HG02588 (cell line): ENCODE measurements around the gene TNFAIP8L1.

Experiments used
- ATAC-seq: cut with Tn5 transposase; IDR thresholded peaks from one replicate; pipeline ENCODE4 v1.9.1; 2021; ENCODE audit warnings: mild to moderate bottlenecking, moderate library complexity; ENCODE audit not compliant: unreplicated experiment

Gene TNFAIP8L1

DNA sequence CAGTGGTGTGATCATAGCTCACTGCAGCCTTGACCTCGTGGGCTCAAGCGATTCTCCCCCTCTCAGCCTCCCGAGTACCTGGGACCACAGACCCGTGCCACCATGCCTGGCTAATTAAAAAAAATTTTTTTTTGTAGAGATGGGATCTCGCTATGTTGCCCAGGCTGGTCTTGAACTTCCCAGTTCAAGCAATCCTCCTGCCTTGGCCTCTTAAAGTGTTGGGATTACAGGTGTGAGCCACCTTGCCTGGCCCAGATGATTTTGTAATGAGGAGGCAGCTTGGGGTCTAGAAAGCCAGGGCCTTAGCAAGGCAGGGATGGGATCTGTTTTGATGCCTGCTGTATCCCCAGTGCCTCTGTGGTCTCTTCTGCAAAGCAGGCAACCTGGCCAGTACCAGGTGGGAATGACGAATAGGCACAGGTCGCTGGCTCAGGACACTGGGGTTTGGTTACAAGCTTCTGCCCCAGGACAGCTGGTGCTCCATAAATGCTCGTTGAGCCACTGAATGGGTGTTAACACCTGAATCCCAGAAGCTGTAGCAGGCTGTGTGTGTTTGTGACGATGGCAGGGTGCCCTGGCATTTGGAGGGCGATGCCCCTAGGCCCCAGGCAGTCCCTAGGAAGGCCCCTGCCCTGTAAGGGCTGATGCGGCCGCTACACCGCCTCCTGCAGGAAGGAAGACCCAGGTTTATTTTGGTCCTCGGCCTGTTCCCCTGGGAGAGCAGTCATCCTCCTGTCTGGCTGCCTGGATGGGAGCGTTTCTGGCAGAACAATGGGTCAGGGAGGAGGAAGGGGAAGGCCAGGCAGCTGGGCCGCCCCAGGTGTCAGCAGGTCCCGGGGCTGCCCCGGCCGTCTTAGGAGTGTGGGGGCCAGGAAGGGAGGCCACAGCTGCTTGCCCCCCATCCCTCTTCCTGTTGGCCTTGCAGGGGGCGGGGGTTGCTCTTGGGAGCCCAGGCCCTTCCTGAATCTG is 8.6 kb downstream of the TNFAIP8L1 start:
- no peak for ATAC-seq

DNA sequence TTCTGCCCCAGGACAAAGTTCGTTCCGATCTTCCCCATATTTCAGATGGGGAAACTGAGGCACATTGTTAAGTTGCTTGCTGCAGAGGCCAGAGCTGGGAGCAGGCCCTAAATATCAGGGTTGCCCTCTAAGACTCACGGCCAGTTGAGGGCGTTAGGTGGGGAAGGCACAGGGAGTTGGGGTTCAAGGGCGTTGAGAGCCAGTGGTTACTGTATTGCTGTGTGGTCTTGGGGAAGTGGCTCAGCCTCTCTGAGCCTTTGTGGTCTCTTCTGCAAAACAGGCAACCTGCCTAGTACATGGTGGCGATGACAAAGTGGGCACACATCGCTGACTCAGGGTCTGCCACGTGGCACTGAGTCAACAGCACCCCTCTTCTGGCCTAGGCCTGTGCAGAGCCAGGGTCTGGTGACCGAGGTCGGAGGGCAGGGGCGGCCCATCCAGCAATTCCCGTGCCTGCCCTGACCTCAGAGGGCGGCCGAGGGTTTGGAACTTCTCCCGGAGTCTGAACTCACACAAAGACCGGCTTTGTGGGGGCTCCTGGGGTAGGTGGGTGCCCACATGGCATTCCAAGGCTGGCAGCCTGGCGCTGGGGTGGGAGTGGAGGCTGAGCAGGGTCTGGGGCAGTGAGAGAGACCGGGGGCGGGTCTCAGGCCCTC is 10.2 kb downstream of the TNFAIP8L1 start:
- no peak for ATAC-seq

DNA sequence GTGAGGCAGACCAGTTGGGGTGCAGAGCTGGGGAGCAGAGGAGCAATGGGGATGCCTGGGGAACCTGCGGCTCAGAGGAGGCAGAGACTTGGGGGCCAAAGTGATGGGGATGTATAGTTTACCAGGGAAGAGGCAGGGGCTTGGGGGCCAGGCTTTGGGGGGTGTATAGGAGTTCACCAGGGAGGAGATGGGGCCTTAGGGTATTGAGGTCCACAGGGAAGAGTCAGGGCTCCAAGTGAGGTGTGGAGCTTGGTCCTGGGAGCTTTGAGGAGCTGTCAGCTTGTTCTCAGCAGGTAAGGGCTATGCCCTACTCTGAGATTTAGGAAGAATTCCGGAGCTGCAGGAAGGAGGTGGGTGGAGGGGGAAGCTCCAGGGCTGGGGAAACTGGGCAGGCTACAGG is 10.8 kb downstream of the TNFAIP8L1 start:
- no peak for ATAC-seq

DNA sequence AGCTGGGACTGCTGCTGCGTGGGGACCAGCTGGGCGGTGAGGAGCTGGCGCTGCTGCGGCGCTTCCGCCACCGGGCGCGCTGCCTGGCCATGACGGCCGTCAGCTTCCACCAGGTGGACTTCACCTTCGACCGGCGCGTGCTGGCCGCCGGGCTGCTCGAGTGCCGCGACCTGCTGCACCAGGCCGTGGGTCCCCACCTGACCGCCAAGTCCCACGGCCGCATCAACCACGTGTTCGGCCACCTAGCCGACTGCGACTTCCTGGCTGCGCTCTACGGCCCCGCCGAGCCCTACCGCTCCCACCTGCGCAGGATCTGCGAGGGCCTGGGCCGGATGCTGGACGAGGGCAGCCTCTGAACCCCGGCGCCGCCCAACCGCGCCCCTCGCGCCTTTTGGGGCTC is 12.8 kb downstream of the TNFAIP8L1 start:
- no peak for ATAC-seq

DNA sequence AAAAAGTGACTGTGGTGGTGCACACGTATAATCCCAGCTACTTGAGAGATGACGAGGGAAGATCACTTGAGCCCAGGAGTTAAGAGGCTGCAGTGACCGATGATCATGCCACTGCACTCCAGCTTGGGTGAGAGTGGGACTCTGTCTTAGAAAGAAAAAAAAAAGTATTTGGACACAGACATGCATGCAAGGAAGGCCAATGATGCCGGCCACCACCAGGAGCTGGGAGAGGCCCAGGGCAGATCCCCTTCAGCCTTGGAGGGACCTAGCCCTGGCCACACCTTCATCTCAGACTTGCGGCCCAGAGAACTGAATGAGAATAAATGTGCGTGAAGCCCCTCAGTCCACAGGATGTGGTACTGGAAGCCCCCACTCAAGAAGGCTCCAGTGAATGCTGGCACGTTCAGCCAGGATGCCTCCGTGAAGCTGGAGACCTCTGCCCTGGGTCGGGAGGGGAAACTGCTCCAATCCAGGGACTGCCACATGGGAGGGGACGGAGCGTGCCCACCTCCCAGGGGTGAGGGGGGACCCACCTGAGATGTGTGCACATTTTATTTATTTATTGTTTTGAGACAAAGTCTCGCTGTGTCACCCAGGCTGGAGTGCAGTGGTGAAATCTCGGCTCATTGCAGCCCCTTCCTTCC is 14.6 kb downstream of the TNFAIP8L1 start:
- no peak for ATAC-seq

DNA sequence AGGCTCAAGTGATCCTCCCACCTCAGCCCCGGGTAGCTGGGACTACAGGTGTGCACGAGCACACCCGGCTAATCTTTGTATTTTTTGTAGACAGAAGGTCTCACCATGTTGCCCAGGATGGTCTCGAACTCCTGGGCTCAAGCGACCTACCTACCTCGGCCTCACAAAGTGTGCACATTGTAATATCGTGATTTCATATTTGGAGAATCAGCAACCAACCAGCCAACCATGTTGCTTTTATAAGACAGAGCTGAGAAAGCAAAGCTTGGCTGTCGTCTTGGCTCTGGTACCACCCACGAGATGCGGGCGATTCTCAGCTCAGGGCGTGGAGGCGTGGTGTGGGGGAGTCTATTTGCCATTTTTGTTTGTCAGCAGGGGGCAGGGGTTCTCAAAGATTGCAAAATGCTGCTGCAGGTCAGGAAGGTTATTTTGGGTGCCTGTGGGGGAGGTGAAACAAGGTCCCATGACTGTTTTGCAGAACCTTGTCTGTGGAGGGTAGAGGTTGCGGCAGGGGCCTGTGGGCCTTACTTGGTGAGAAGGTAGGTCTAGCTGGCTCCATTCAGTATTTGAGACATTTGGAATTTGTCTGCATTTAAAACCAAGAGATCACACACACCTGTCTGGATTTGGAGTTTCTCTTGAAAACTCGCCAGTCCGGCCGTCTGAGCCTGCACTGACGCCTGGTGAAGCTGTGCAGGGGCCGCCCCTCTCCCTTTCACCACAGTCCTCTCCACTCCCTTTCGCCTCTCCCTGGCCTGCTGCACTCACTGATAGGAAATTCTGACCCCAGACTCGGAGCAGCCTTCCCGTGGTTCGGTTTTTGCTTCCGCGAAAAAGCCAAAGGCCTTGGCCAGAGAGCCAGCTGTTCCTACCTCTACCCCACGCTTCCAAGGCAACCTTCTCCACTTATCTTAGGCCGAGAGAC is 15.4 kb downstream of the TNFAIP8L1 start:
- no peak for ATAC-seq

DNA sequence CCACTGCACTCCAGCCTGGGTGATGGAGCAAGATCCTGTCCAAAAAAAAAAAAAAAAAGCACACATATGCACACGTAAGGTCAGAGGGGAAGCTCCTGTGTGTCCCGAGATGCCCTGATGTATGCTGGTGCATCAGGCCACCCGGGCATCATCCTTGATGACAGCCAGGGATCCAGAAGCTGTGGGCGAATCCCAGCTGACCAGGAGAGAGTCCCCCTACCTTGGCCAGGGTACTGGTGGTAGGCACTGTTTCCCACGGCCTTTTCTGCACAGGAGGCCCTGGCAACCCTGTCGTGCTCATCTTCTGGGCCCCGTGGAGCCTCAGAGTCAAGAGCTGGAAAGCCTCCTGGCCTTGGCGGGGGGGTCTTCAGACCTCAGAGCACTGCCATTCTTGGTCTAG is 16.8 kb downstream of the TNFAIP8L1 start:
- no peak for ATAC-seq

DNA sequence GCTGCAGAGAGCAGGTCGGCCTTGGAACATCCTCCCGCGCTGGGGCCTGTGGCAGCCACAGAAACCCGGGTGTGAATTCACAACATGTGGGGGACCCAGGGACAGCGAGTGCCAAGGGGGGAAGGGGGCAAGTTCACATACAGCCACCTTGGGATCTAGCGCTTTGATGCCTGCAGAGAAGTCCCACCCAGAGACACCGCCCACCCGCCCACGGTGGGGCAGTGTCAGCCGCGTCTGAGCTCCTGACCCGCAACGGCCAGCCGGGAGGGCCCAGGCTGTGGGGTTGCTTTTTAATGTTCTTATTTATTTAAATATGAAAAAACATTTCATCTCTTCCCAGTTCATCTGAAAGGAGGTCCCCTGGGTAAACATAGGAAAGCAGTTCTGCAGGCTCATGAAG is 17.9 kb downstream of the TNFAIP8L1 start:
- ATAC-seq, result no peak

DNA sequence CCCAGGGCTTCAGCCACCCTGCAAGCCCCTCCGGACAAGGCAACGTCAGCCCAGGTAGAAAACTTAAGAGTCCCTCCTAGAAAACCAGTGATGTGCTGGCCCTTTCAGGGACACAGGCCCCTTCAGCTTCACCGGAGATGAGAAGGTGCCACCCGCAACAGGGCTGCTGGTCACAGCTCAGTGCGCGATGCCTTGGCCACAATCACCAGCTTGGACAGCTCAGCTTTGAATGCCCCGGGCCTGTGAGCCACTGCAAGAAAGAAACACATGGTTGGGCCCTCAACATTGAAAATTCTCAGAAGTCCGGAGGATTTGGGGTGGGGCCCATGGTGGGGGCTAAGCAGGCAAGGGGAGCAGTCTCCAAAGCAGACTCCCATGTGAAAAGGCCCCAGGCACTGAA is 18.5 kb downstream of the TNFAIP8L1 start:
- ATAC-seq, result no peak

DNA sequence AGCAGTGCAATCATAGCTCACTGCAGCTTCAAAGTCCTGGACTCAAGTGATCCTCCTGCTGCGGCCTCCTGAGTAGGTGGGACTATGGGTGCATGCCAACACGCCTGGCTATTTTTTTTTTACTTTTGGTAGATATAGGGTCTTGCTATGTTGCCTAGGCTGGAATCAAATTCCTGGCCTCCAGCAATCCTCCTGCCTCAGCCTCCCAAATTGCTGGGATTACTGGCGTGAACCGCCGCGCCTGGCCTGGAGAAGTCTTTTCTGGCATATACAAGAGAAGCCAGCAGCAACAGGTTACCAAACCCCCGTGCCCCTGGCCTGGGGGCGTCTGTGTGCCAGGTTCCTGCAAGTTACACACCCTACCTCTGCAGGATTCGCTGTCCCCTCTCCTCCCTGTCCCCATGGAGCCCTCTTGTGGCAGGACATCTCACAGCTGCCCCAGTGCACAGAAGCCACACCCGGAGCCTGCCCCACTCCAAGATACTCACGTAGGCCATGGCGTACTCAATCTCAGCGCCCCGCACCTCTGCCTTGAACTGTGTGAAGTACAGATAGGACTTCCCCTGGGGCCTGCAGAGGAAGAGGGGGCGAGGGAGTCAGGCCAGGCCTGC is 21.0 kb downstream of the TNFAIP8L1 start:
- no peak for ATAC-seq

DNA sequence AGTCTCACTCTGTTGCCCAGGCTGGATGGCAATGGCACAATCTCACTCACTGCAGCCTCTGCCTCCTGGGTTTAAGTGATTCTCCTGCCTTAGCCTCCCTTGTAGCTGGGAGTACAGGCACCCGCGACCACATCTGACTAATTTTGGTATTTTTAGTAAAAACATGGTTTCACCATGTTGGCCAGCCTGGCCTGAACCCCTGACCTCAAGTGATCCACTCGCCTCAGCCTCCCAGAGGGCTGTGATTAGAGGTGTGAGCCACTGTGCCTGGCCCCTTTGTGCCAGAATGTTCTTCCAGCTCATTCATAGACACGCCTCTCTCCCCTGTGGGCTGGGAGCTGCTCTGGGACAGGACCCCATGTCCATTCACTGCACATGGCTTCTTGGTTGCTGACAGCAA is 21.7 kb downstream of the TNFAIP8L1 start:
- ATAC-seq, result no peak

DNA sequence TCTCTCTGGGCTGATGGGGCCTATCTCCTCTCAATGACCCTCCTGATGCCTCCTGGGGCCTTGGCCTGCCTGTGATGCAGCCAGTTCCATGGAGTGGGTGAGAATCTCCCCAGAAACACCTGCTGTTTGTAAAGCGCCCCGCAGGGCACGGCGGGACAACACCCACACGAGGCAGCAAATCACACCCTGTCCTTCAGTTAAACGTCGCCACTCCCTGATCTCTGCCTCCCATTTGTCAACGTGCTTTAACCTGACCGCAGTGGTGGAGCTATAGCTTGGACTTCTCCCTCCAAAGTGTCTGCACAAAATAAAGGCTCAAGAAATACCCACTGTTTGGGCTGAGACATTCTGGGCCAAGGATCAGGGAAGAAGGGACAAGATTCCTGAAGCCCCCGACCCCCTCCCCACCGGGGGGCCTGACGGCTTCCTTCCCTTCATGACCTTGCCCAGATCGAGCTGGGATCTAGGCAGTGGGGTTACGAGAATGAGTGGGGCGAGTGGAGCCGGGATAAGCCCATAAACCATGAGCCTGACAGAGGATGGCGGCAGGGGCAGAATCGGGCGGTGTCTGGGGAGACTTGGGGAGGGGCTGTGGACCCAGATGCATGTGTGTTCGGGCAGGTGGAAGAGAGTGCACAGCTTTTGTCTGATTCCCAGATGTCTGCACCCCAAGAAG is 22.8 kb downstream of the TNFAIP8L1 start:
- no peak for ATAC-seq

DNA sequence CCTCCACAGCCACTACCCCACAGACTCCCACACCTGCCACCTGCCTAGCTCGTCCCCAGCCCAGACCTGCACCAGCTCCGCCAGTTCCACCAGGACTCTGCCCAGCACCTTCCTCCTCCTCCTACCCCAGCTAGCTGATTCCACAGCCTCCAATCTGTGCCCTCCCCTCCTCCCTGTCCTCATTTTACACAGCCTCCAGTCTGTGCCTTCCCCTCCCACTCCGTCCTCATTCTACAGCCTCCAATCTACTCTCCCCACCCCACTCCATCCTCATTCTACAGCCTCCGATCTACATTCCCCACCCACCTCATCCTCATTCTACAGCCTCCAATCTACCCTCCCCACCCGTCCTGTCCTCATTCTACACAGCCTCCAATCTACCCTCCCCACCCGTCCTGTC is 23.5 kb downstream of the TNFAIP8L1 start:
- ATAC-seq, result no peak

DNA sequence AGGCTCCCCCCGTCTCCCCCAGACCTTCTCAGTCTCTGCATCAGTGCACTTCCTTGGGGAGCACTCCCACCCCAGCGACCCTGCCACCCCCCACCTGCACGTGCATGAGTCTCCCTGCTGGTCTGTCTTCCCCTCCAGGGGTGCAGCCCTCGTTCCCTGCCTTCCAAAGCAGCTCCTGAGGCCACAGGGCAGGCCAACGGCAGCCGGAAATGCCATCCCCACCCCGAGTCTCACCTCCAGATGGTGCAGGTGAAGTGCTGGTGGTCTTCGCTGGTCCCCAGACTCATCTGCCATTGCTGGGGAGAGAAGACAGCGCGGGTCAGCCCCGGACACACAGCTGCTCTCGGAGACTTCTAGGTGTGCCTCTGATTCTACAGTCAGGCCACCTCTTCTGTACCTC is 25.3 kb downstream of the TNFAIP8L1 start:
- ATAC-seq, result no peak

DNA sequence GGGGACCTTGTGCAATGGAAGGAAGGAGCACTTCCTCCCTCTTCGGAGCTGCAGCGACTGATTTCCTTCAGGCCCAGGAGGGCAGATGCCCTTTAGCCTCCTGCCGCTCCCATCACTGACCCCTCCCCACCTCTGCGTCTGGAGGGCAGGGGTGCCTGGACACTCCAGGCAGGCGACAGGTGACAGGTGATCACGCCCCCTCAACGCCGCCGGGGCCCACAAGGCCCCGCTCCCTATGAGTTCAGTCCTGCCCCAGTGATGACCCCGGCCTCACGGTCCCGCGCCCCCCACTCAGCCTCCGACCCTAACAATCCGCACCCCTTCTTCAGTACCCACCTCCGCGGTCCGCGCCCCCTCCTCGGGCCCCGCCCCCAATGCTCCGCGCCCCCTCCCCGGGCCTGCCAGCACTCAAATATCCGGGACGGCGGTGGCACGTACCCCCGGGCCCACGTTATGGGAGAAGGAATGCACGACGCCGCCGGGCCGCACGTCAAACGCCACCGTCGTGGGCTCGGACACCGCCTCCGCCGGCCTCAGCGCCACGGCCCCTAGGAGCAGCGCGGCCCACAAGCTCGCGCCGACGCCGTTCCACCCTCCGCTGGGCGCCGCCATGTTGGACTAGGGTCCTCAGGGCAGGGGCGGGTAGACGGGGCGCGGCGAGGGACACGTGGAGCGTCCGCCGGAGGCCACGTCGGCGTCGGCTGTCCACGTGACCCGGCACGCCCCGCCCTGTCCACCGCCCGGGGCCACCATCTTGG is 30.6 kb downstream of the TNFAIP8L1 start, which contains the start of gene MYDGF:
Gene MYDGF (minus strand): TSS at position 620 of the 758 bp plus-strand sequence. CDS start 8 bp downstream, at position 612.
- ATAC-seq, result peak; percentile 75

DNA sequence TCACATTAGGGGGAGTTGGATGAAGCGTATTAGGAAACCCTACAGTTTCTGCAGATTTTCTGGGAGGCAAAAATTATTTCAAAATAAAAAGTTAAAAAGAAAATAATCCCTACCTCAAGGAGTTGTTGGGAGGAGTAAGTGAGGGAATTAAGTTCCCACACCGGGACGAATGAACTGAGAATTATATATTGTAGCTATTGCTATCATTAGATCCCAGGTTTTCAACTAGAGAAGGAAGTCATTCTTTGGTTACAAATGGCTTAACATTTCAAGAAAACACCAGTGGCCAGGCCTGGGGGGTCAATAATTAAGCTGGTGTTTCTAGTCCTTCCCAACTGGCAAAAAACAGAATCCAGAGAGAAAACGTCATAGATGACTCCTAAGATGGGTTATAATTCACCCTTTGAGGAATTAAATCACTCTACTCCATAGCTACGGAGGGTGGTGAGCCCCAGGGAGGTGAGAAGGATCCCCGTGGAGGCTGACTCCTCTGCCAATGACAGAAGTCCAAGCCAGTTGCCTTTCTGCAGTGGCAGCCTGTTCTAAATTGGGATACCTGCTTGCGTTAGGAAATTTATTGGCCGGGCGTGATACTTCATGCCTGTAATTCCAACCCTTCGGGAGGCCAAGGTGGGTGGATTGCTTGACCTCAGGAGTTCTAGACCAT is 32.0 kb downstream of the TNFAIP8L1 start:
- ATAC-seq, result no peak

DNA sequence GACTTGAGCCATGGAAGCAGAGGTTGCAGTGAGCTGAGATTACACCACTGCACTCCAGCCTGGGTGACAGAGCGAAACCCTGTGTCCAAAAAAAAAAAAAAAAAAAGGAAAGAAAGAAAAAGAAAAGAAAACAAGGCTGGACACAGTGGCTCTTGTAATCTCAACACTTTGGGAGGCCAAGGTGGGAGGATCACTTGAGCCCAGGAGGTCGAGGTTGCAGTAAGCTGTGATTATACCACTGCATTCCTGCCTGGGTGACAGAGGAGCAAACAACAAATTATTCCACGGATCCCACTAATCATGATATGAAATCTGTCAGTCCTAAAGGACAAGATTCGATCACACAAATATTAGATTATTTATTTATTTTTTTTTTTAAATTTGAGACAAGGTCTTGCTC is 33.9 kb downstream of the TNFAIP8L1 start:
- no peak for ATAC-seq

DNA sequence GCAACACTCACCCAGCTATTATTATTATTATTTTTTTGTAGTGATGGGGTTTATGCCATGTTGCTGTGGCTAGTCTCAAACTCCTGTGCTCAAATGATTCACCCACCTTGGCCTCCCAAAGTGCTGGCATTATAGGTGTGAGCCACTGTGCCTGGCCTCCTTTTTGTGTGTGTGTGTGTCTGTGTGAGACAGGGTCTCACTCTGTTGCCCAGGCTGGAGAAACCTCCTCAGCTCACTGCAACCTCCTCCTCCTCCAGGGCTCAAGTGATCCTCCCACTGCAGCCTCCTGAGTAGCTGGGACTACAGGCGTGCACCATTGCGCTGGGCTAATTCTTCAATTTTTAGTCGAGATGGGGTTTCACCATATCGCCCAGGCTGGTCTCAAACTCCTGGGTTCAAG is 34.4 kb downstream of the TNFAIP8L1 start:
- no peak for ATAC-seq
